HepG2 (cell line): Measurements from ENCODE around the gene ZCCHC3. TPM values are rescaled to one million over a fixed set of nuclear protein-coding genes. Genes with fewer than 3 reads are reported as not detected.

Experiments used
- AHR ChIP-seq: IDR thresholded peaks from 2 replicates; pipeline ENCODE4 v1.6.1; 2018; ENCODE audit warnings: missing genetic modification reagents, missing compliant biosample characterization
- BRD4 ChIP-seq: sonication (generic); formaldehyde crosslinking; IDR thresholded peaks from 2 replicates; pipeline ENCODE4 v1.4.0; 2020; ENCODE audit warnings: missing genetic modification reagents
- CBFB ChIP-seq: sonication (generic); formaldehyde crosslinking; IDR thresholded peaks from 2 replicates; pipeline ENCODE4 v1.4.0; 2020; ENCODE audit warnings: missing genetic modification reagents
- CBX1 ChIP-seq: IDR thresholded peaks from one replicate; pipeline ENCODE4 v1.6.1; 2016; ENCODE audit warnings: antibody characterized with exemption, low read depth
- CBX2 ChIP-seq, 2 experiments: fragments of 200-600 bp in 1 of 2; sonication (generic); formaldehyde crosslinking in 1 of 2; IDR thresholded peaks; 2 replicates each; pipeline versions ENCODE4 v1.7.0 to v1.8.1; 2018 to 2022; ENCODE audit warnings: low read depth in 2 of 2, low read length in 1 of 2, mild to moderate bottlenecking in 1 of 2, missing genetic modification reagents in 1 of 2
- CERS6 ChIP-seq: sonication (generic); formaldehyde crosslinking; IDR thresholded peaks from 2 replicates; pipeline ENCODE4 v1.5.0; 2020; ENCODE audit warnings: missing genetic modification reagents
- CHD2 ChIP-seq: IDR thresholded peaks from 2 replicates; pipeline ENCODE4 v1.6.1; 2011; ENCODE audit warnings: low read depth, low read length, improper control_type of control experiment
- HNRNPUL1 ChIP-seq: fragments of 200-400 bp; formaldehyde crosslinking; IDR thresholded peaks from 2 replicates; pipeline ENCODE4 v1.6.1; 2017; ENCODE audit warnings: low read depth, mild to moderate bottlenecking, low read length, moderate library complexity
- ISX ChIP-seq: sonication (generic); formaldehyde crosslinking; conservative IDR thresholded peaks from 2 replicates; pipeline ENCODE4 v1.5.0; 2020; ENCODE audit warnings: missing genetic modification reagents
- KDM3A ChIP-seq: IDR thresholded peaks from 2 replicates; pipeline ENCODE4 v1.6.1; 2018; ENCODE audit warnings: low read depth, missing compliant biosample characterization
- KDM6A ChIP-seq: IDR thresholded peaks from 2 replicates; pipeline ENCODE4 v1.6.1; 2016; ENCODE audit warnings: low read depth
- MED1 ChIP-seq: sonication (generic); formaldehyde crosslinking; IDR thresholded peaks from 2 replicates; pipeline ENCODE4 v1.4.0; 2020; ENCODE audit warnings: missing genetic modification reagents
- MIER2 ChIP-seq: IDR thresholded peaks from 2 replicates; pipeline ENCODE4 v1.6.1; 2016; ENCODE audit warnings: missing biosample characterization, missing genetic modification reagents
- MYNN ChIP-seq: sonication (generic); formaldehyde crosslinking; IDR thresholded peaks from 2 replicates; pipeline ENCODE4 v1.4.0; 2020; ENCODE audit warnings: mild to moderate bottlenecking, low read depth, missing genetic modification reagents
- MYPOP ChIP-seq: sonication (generic); formaldehyde crosslinking; IDR thresholded peaks from 2 replicates; pipeline ENCODE4 v1.8.1; 2023; ENCODE audit warnings: mild to moderate bottlenecking, moderate library complexity, missing genetic modification reagents
- POLR2AphosphoS5 ChIP-seq: IDR thresholded peaks from 2 replicates; pipeline ENCODE4 v1.6.1; 2012; ENCODE audit warnings: low read depth, low read length
- PRMT3 ChIP-seq: sonication (generic); formaldehyde crosslinking; IDR thresholded peaks from 2 replicates; pipeline ENCODE4 v1.8.1; 2022; ENCODE audit warnings: low read depth, mild to moderate bottlenecking, moderate library complexity, missing genetic modification reagents, borderline replicate concordance
- PTBP1 ChIP-seq: fragments of 200-400 bp; formaldehyde crosslinking; IDR thresholded peaks from 2 replicates; pipeline ENCODE4 v1.6.1; 2018; ENCODE audit warnings: low read length, low read depth; ENCODE audit not compliant: poor library complexity, severe bottlenecking
- RARA ChIP-seq: IDR thresholded peaks from 2 replicates; pipeline ENCODE4 v1.6.1; 2016; ENCODE audit warnings: missing genetic modification reagents, missing compliant biosample characterization
- RBM39 ChIP-seq: fragments of 200-400 bp; formaldehyde crosslinking; IDR thresholded peaks from one replicate; pipeline ENCODE4 v1.6.1; 2018; ENCODE audit warnings: antibody characterized with exemption, mild to moderate bottlenecking, low read depth, low read length; ENCODE audit not compliant: poor library complexity, severe bottlenecking
- SRSF1 ChIP-seq: fragments of 200-400 bp; formaldehyde crosslinking; optimal IDR thresholded peaks from 2 replicates; pipeline ENCODE3; 2017; ENCODE audit warnings: mild to moderate bottlenecking, low read depth, low read length, moderate library complexity
- ZBTB25 ChIP-seq: IDR thresholded peaks from 2 replicates; pipeline ENCODE4 v1.6.1; 2018; ENCODE audit warnings: missing genetic modification reagents
- ZNF121 ChIP-seq: sonication (generic); formaldehyde crosslinking; IDR thresholded peaks from 2 replicates; pipeline ENCODE4 v1.5.0; 2020; ENCODE audit warnings: mild to moderate bottlenecking, missing genetic modification reagents
- ZNF264 ChIP-seq: sonication (generic); formaldehyde crosslinking; IDR thresholded peaks from 2 replicates; pipeline ENCODE4 v1.4.0; 2020; ENCODE audit warnings: missing genetic modification reagents
- ZNF567 ChIP-seq: sonication (generic); formaldehyde crosslinking; IDR thresholded peaks from 2 replicates; pipeline ENCODE4 v1.8.1; 2023; ENCODE audit warnings: mild to moderate bottlenecking, missing genetic modification reagents, borderline replicate concordance
- ZSCAN20 ChIP-seq: sonication (generic); formaldehyde crosslinking; IDR thresholded peaks from 2 replicates; pipeline ENCODE4 v1.4.0; 2020; ENCODE audit warnings: missing genetic modification reagents, mild to moderate bottlenecking, borderline replicate concordance
- polyA plus RNA-seq, 8 experiments: library from polyadenylated mRNA; depleted of rRNA in 3 of 8; stranded (reverse) in 7 of 8; unstranded in 1 of 8; fragments of >200 nt; fragmentation: Illumina TruSeq in 4 of 8; extraction: Trizol in 4 of 8; gene quantifications; 2 replicates each; pipeline versions ENCODE4 v1.2.1 to v1.2.3, GENCODE V29; 2011 to 2016; ENCODE audit warnings: low read depth in 4 of 8, missing spikeins in 1 of 8, mixed read lengths in 1 of 8; ENCODE audit not compliant: insufficient read depth in 1 of 8
- total RNA-seq, 5 experiments: library from RNA; depleted of rRNA; stranded (reverse); fragments of >200 nt; fragmentation: Illumina TruSeq; extraction: Trizol; gene quantifications; 2 replicates each; pipeline ENCODE4 v1.2.3, GENCODE V29; 2016; ENCODE audit warnings: low read depth in 1 of 5

Gene ZCCHC3
- total and polyA plus RNA-seq, 2 of the 13 experiments (the other 11 are each of a cell fraction or from before 2014, with no cell fraction given) = 46.6 to 63.0 TPM

- TF ChIP-seq ZSCAN20 (CRISPR knock-in tag) = 0 out of 2 replicates have a peak, but pooled peaks have one; percentile 32
- 0 out of 2 replicates have a peak, but pooled peaks have one; percentile 77 for TF ChIP-seq HNRNPUL1
- TF ChIP-seq CBX1 = peak; percentile 20
- peak; percentile 67; the same call in 1 of the 2 replicates for TF ChIP-seq CHD2
- TF ChIP-seq ISX (CRISPR knock-in tag) = 0 out of 2 replicates have a peak, but pooled peaks have one; percentile 53
- peak; percentile 55; the same call in 1 of the 2 replicates for TF ChIP-seq MED1 (CRISPR knock-in tag)
- TF ChIP-seq ZNF264 (CRISPR knock-in tag) = 0 out of 2 replicates have a peak, but pooled peaks have one; percentile 50
- no peak for TF ChIP-seq PRMT3 (CRISPR knock-in tag)
- TF ChIP-seq POLR2AphosphoS5 = peak; percentile 85
- TF ChIP-seq KDM6A (CRISPR knock-in tag) = no peak
- TF ChIP-seq PTBP1 = peak; percentile 92
- no peak for TF ChIP-seq CBX2 (IDR thresholded peaks at IDR 0.05; ENCODE audit: low read depth, low read length)
- TF ChIP-seq CBX2 (CRISPR knock-in tag; IDR thresholded peaks at IDR 0.05; ENCODE audit: low read depth) = no peak
- no peak for TF ChIP-seq MYNN (CRISPR knock-in tag)
- no peak for TF ChIP-seq AHR (CRISPR knock-in tag)
- no peak for TF ChIP-seq CERS6 (CRISPR knock-in tag)
- 0 out of 2 replicates have a peak, but pooled peaks have one; percentile 22 for TF ChIP-seq KDM3A
- 0 out of 2 replicates have a peak, but pooled peaks have one; percentile 22 for TF ChIP-seq CBFB
- peak; percentile 75 for TF ChIP-seq RBM39
- TF ChIP-seq SRSF1 = peak; percentile 67
- TF ChIP-seq RARA (CRISPR knock-in tag) = peak; percentile 6; the same call in 1 of the 2 replicates
- TF ChIP-seq BRD4 (CRISPR knock-in tag) = no peak
- 0 out of 2 replicates have a peak, but pooled peaks have one; percentile 60 for TF ChIP-seq ZNF567 (CRISPR knock-in tag)
- TF ChIP-seq ZNF121 = peak; percentile 20; the same call in 1 of the 2 replicates
- TF ChIP-seq MIER2 (CRISPR knock-in tag) = peak; percentile 74
- TF ChIP-seq ZBTB25 (CRISPR knock-in tag) = peak; percentile 87
- peak; percentile 85 for TF ChIP-seq MYPOP (CRISPR knock-in tag)
These were observed 30.0 kb downstream of the ZCCHC3 start (continued) for GRCh38 chr20:327186-328026.
